Spleen (tissue), 7 donors: ENCODE results near the gene ZNF784.
A peak's percentile ranks its signal among the peaks of the same experiment; 100 is the strongest.

Experiments used
- CTCF ChIP-seq, 11 experiments: fragments of 200-600 bp in 7 of 11; fragments of 450-650 bp in 4 of 11; sonication (generic) in 4 of 11; IDR thresholded peaks in 8 of 11; conservative IDR thresholded peaks in 3 of 11; 1 replicate in 7 of 11; 2 replicates in 4 of 11; pipeline versions ENCODE4 v1.4.0 to v1.8.0; 2016 to 2021; ENCODE audit warnings: antibody characterized with exemption in 11 of 11, inconsistent platforms in 4 of 11, mild to moderate bottlenecking in 1 of 11
- POLR2A ChIP-seq, 3 donors: fragments of 450-650 bp; IDR thresholded peaks; one replicate each; pipeline ENCODE4 v1.5.1; 2017; ENCODE audit warnings: antibody characterized with exemption in 3 of 3, mild to moderate bottlenecking in 1 of 3
- POLR2AphosphoS5 ChIP-seq, 3 donors: sonication (generic); formaldehyde crosslinking; IDR thresholded peaks; one replicate each; pipeline ENCODE4 v1.5.1; 2017; ENCODE audit warnings: antibody characterized with exemption in 3 of 3
- donor health status: DM: no; HTN: no; CAD: no; lungs with moderate emphysema.
- donor health status: DM: no; HTN: no; CAD: no.
- donor health status: DM: no; HTN: no; CAD: no.

- TF ChIP-seq CTCF (IDR thresholded peaks at IDR 0.05 in 8 of 11, conservative IDR thresholded peaks at IDR 0.05 in 3 of 11) (no peak), POLR2AphosphoS5 (IDR thresholded peaks at IDR 0.05) (peak in 2 of 3 donors; percentile 14 to 19), POLR2A (IDR thresholded peaks at IDR 0.05) (no peak)
Observed at GRCh38 chr19:55621205-55621672, 3.1 kb downstream of the ZNF784 start.
